GM12892 (cell line): ENCODE results near the gene SLC27A1.

ENCODE experiments used
- POLR2A ChIP-seq: IDR thresholded peaks from 2 replicates; pipeline ENCODE4 v1.6.1; 2011; ENCODE audit warnings: low read depth, low read length, control low read depth
- POLR2AphosphoS5 ChIP-seq: IDR thresholded peaks from 2 replicates; pipeline ENCODE4 v1.6.1; 2011; ENCODE audit warnings: low read depth, low read length, control low read depth

DNA sequence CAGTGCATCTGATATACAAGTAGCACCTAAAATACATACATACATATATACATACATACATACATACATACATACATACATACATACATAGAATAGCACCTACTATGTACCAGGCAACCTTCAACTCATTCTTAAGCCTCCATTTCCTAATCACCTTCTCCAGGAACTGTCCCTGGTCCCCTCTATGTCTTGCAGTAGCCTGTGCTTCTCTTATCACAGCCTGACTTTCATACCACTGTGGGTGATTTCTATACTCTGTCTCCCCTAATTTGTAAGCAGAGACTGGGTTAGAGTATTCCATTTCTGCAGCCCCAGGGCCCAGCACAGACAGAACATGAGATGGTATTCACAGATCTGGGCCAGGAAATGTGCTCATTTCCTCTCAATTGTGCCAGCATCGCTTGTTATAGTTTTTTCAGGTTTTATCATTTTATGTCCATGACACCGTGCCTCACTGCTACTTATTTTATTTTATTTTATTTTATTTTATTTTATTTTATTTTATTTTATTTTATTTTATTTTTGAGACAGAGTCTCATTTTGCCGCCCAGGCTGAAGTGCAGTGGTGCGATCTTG is 70.9 kb downstream of the SLC27A1 start:
- TF ChIP-seq POLR2AphosphoS5: no peak
- TF ChIP-seq POLR2A: no peak
